Middle frontal gyrus (tissue), 1 donor: ENCODE measurements around the gene VEGFB.

ENCODE experiments used
- DNase-seq: peaks from one replicate; pipeline ENCODE4 v3.0.0-alpha.2; 2015; ENCODE audit warnings: low spot score; ENCODE audit errors: extremely low spot score

The VEGFB gene, protein sequence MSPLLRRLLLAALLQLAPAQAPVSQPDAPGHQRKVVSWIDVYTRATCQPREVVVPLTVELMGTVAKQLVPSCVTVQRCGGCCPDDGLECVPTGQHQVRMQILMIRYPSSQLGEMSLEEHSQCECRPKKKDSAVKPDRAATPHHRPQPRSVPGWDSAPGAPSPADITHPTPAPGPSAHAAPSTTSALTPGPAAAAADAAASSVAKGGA

DNA sequence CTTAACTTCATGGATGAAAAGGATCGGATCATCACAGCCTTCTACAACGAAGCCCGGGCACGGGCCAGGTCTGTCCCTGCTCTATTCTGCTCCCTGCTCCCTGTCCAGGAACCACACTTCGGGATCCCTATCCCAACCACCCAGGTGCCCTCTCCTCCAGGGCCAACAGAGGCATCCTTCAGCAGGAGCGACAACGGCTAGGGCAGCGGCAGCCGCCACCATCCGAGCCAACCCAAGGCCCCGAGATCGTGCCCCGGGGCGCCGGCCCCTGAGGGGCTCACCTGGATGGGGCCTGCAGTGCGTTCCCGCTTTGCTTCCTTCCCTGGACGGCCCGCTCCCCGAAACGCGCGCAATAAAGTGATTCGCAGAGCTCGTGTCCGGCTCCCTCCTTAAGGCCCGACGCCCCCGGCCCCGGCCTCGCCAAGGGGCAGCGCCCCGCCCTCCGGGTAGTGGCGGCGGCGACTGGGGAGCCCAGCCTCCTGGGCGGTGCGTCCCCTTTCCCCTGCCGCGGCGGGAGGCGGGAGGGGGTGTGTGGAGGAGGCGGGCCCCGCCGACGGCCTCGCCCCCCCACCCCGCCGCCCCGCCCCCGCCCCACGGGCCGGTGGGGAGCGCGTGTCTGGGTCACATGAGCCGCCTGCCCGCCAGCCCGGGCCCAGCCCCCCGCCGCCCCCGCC lies at the start of gene VEGFB:
TSS of gene VEGFB (plus strand) at position 672 of the 674 bp plus-strand sequence. CDS start 250 bp downstream, outside the sequence.
- no peak for DNase-seq

GRCh38 chr11:64185175-64185692 lies 49.1 kb upstream of the VEGFB start:
- peak; percentile 67 for DNase-seq

GRCh38 chr11:64185693-64186491 lies 48.5 kb upstream of the VEGFB start, which contains the start of gene STIP1:
STIP1 (plus strand) TSS chr11:64186171; CDS start chr11:64186262, 91 bp downstream.
- peak; percentile 100 for DNase-seq

DNA sequence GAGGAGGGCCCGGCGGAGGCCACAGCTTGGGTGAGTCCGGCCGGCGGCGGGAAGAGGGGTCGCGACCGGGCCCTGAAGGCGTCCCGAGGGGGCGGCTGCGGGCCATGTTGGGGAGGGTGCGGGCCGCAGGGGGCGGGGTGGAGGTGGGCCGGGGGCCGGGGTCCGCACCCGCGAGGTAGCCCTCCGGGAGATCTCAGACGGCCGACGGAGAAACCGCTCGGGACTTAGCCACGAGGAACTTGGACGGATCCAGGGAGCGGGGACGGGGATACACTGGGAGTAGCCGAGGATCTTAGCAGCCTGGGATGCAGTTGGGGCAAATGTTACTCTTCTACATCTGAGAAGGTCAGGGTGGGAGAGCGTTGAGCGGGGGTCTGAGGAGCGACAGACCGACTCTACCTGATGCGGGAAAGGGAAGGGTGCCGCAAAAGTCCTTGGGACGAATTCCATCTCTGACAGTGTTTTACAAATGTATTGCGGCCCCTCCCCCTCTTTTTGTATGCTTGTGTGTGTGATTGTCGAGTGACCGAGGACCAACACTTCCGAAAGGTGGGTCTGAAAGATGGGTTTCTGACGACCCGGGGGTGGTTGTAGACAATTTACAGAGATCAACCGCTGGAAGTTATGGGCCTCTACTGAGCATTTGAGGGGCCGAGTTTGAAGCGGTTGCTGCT lies 47.8 kb upstream of the VEGFB start:
- no peak for DNase-seq

DNA sequence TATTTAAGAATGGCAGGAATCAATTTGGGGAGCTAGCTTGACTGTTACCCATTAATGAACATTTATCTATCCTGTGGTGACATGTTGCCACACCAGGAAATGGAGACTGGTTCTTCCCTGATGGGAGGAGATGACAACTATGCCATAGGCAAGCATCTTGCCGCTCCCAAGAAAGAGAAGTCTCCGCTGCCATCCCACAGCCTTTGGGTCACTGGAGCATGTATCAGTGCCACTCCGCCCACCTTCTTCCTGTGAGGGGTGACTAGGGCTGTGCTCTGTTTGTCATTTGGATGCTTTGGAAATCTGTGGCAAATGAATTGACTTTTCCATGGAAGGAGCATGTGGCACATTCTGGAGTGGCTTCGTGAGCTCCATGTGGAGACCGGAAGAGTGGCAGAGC lies 42.0 kb upstream of the VEGFB start:
- DNase-seq: no peak

DNA sequence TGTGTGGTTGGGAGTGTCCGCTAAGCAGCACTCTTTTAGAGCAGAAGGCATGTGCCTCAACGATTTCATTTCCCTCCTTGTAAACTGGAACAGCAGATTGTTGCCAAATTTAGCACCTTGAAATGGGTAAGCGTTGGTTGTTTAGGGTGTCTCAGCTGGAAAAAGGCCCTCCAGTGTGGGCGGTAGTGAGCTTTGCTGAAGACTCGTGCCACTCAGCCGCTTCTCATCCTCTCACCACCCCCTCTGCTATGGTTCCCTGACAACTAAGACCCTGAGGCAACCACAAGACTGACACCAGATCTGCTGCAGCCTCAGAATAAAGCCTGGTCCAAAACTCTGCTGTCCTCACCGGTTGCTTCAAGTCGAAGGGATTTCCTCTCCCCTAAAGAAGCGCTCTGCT lies 37.8 kb upstream of the VEGFB start:
- DNase-seq: no peak

- no peak for DNase-seq
Measured at GRCh38 chr11:64198511-64198910, 35.9 kb upstream of the VEGFB start.

- no peak for DNase-seq
Measured at GRCh38 chr11:64201543-64201942, 32.8 kb upstream of the VEGFB start.

GRCh38 chr11:64202992-64203391 lies 31.4 kb upstream of the VEGFB start:
- DNase-seq: no peak

DNA sequence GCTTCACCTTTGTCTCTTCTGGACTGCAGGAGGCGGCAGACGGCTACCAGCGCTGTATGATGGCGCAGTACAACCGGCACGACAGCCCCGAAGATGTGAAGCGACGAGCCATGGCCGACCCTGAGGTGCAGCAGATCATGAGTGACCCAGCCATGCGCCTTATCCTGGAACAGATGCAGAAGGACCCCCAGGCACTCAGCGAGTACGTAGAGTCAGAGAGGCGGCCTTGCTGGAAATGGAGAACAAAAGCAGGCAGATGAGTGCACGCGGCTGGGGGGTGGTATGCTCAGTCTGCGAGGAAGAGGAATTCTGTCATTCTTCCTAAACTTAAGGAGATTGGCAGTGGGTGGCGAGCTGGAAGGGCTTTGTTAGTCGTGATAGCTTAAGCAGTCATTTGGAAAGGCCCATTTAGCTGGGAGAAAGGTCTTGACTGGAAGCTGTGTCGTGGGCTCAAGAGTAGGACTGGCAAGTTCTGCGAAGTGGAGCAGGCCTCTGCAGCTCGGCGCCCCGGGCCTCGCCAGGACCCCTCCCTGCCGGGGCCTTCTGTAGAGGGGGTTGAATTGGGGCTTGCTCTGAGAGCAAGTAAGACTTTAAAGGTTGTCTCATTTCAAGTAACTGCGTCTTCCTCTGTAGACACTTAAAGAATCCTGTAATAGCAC lies 30.8 kb upstream of the VEGFB start:
- DNase-seq: no peak

- DNase-seq: no peak
Measured at GRCh38 chr11:64204080-64204440, 30.3 kb upstream of the VEGFB start.

DNA sequence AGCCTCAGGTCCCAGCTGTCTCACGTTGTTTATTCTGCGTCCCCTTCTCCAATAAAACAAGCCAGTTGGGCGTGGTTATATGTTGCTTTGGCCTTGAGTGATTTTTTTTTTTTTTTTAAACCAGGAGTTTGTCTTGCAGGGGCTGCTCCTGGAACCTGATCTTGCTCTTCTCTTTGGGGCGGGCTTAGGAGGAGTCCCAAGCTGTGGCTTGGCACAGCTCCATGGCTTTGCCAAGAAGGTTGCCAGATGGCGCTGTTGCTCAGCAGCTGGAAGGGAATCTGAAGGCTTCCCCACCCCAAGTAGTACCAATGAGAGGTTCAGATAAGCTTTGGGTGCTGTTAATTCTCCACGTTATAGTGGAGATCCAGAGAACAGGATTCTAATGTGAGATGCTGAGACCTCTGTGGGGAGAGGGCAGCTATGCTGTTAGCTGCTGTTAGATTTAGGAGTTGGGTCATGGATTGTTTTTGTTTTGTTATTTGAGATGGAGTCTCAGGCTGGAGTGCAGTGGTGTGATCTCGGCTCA lies 29.9 kb upstream of the VEGFB start:
- DNase-seq: peak; percentile 85

DNA sequence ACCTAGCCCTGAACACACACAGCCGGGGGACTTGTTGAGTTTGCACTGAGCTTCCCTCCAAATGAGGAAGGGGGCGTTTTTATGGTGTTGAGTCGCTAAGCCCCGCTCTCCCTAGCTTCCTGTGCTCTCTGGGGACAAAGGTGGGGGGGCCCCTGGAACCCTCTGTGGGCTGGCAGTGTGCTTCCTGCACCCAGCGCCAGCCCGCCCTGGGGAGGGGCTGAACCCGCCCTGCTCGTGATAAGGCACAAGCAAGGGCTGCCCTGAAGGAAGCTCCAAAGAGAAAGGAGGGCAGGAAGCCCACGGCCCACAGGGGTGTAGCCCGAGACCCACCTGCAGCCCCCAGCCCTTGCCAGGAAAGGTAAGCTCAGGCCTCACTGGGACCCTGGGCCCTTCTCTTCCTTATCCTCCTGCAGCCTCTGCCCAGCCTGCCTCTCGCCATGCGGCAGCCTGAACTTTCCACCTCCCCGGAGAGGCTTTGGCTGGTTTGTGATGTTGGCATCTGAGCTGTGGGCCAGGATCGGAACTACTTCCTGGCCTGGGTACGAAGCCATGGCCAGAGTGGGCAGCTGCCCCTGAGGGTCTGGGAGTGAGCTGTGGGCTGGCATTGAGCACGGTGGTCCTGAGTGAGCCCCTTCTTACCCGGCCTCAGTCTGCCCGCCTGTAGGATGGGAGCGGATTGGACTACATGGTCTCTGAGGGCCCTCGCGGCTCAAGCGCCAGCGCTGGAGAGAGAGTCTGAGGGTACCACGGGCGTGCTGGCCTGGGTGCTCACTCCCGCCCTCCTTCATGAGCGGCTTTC lies 27.7 kb upstream of the VEGFB start, which contains the start of gene FERMT3:
TSS of gene FERMT3 (plus strand) at position 265 of the 799 bp plus-strand sequence. CDS start 644 bp downstream, outside the sequence.
- DNase-seq: no peak

DNA sequence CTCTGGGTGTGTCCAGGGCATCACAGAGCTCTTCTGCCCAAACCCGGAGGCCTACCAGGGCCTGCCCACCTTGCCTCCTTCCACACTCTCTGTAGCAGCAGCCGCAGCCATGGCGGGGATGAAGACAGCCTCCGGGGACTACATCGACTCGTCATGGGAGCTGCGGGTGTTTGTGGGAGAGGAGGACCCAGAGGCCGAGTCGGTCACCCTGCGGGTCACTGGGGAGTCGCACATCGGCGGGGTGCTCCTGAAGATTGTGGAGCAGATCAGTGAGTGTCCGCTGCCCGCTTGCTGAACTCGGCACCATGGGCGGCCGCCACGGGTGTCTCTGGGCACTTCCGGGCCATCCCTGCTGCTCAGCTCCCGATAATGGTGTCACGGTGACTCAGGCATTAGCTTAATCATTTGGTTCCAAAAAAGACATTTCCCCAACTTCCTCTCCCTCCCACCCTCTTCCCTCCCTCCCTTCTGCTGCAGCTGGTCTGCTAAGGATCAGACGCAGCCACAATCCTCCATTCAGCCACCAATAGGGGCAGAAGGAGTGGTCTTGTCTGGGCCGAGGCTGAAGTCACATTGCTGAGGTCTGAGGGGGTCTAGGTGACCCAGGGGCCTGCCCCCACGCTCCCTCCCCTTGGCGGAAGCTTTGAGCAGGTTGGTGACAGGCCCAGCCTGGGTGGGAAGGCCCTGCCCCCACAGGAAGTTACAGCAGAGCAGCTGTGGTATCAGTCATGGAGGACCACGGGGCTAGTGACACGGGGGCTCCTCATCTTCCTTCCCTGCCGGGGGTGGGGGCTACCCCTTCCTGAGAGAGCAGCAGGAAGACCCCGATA lies 26.9 kb upstream of the VEGFB start:
- no peak for DNase-seq

GRCh38 chr11:64208086-64208795 lies 26.1 kb upstream of the VEGFB start:
- no peak for DNase-seq

DNA sequence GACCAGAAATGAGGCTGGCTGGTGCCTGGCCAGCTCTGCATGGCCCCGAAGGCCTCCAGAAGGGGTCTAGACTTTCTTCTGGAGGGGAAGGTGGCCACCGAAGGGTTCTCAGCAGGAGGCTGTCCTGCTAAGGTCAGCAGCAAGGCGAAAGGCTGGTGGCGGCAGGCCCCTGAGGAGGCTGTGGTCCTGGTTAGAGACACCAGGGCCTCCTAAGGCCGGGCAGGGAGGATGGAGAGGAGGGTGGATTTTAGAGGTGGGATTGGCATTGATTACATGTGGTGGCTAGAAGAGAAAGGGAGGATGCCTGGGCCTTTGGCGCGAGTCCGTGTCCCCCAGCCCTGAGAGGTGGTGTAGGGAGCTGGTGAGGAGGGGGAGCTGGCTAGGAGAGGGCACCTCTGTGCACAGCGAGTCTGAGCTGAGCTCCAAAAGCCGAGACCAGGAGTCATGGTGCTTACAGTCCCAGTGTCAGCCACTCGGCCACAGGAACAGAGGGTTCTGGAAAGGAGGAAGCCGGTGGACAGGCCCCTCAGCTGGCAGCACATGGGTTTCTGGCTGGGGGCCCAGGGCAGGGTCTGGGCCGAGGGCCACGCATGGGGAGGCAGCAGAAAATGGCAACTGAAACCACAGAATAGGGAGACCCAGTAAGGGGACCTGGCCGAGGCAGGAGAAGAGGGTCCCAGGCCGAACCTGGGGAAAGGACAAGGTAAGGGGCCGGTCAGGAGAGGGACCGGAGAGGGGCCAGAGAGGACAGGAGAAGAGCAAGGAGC lies 25.4 kb upstream of the VEGFB start:
- no peak for DNase-seq

- DNase-seq: no peak
Measured at GRCh38 chr11:64209563-64209843, 24.9 kb upstream of the VEGFB start.
